NCI-H524 (cell line): Measurements from ENCODE around the gene RNF5.
"Not testable (repeated sequence)": the region's sequence is repeated elsewhere in the genome, so short reads cannot be mapped to it uniquely, and the experiment has no call there.

Experiments
- DNase-seq, 2 experiments: peaks; one replicate each; lab custom pipeline; 2025; lab: John Stamatoyannopoulos, UW

The RNF5 gene

DNA sequence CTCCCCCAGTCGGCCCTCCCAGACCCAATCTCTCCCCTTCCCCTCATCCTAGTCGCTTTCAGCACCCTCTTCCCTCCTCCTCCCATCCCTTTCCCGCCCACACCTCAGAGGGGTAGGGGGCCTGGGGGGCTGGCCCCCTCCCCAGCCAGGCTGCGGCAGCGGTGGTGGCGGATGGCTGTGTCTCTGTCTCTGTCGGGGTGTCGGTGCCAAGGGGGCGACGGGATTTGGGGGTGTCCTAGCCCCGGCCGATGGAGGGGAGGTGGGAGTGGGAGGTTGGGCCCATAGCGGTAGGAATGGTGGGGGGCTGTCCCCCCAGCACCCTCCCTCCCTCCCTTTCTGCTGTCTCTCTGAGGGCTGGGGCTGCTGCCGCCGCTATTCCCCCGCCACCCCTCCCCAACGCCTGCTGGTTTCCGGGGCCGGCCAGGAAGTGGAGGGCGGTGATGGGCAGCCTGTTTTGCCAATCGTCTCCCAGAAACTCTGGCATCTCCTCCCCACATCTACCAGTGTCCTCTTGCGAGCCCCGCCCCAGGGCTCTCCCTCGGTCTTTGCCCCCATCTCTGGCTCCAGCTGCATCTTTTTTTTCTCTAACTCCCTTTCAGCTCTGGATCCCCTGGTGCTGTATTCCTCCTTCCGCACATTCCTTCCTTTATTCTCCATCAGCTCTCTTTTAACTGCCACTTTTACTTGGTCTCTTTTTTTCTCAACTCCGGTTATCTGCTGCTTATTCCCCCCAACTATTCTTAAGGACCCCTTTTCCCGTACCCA lies 2.3 kb upstream of the RNF5 start, which contains the start of gene AGPAT1:
Gene AGPAT1, minus strand, starts transcription at position 374 of the 765 bp plus-strand sequence. CDS start 4,588 bp downstream, outside the sequence.
- DNase-seq = peak; percentile 88 to 95

DNA sequence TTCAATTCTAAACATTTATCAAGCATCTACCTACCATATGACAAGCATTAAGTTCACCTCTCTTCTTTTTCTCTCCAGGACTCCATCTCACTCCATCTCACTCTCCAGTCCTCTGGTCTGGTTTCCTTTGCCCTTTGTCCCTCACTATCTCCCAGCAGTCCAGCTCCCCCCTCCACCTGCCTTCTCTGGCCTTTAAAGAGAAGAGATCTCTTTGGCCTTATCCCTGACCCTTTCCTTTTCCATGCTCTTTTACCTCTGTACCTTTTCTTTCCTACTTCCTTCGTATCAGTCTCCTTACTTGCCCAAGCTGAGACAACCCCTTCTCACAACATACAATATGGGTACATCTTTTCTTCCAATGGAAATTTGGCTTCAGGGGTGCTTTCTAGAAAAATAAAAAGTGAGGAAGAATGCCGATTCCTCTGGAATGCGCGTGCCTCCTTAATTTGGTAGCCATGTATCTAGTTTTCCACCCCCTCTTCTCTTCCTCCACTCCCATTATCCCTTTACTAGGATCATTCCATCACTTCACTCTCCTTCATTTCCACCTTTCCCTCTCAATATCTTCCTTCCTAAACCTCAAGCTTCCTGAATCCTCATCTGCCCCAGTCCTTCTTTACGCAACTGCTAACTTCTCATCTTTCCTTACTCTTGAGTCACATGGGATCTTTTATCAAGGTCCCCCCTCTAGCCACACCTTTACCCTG lies 1.6 kb upstream of the RNF5 start:
- no peak for DNase-seq

DNA sequence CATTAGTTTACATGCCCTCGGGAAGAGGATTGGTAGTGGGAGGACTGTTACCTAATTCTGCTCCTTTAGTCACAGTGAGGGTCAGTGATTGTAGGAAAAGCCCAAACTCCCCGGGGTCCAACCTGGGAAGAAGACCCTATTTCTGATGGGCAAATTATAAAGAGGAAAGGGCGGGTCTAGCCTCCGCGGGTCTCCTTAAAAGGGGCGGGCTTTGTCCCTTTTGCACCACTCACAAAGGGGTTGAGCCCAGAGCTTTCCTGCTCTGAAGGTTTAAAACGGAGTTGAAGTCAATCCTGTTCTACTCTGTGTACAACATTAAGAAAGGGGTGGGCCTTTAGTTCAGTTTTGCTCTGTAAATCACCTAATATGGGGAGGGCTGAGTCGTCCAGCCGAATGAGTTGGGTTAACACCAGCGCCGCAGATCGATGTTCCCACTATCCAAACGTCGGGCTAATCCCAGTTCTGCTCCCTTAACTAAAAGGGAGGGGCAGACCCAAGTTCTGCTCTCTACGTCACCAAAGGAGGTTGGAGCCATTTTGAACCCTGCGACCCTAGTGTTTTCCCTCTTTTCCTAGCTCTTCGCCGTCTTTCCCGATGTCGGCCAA lies 920 bp upstream of the RNF5 start:
- DNase-seq = peak; percentile 72 to 87

DNA sequence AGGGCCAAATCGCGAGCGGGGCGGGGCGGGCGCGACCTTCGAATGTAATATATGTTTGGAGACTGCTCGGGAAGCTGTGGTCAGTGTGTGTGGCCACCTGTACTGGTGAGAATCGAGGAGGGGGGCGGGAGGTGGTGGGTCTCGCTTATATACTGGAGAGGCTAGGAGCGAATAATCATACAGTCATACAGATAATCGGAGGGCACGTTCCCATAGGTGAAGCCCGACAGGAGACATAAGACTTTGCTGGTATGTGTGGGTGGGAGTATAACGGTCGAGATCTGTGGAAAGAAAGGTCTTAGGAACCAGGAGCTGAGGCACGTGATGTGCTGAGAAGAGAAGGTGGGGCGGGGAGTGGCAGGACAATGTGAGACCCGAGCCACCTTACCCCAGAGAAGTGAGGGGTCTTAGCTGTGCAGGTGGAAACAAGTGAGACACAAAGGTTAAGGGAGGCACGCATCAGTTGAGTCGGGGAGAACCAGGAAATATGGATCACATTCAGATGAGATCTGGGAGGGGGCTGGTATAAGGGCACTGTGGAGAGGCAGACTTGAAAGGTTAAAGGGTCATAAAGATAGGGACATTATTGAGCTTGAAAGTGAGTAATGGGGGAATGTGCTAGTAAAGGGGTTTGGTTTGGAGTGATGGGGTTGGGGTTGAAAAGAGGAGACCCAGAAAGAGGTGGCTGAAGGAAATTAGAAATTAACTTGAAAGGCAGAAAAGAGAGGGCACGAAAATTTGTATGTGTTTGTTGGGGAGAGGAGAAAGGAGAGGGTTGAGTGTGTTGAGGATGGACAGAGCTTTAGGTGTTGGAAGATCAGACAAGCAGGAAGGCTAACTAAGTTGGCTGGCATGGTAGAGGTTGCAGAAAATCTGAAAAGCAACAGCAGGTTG lies 589 bp downstream of the RNF5 start:
- DNase-seq = peak in 1 of 2 experiments; percentile 44

DNA sequence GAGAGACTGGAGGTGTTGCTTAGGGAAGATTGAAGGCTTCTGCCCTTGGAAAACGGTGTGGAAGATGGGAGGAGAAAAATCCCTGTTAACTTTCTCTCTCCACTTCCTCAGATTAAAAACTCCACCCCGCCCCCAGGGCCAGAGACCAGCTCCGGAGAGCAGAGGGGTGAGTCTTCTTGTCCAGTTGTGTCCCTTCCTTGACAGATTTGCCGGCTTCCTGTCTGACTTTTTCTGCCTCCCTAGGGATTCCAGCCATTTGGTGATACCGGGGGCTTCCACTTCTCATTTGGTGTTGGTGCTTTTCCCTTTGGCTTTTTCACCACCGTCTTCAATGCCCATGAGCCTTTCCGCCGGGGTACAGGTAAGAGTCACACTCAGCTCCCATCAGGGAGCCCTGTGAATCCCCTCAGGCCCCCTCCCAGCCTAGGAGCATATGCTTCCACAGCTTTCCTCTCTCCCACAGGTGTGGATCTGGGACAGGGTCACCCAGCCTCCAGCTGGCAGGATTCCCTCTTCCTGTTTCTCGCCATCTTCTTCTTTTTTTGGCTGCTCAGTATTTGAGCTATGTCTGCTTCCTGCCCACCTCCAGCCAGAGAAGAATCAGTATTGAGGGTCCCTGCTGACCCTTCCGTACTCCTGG lies 1.7 kb downstream of the RNF5 start:
- no peak for DNase-seq

DNA sequence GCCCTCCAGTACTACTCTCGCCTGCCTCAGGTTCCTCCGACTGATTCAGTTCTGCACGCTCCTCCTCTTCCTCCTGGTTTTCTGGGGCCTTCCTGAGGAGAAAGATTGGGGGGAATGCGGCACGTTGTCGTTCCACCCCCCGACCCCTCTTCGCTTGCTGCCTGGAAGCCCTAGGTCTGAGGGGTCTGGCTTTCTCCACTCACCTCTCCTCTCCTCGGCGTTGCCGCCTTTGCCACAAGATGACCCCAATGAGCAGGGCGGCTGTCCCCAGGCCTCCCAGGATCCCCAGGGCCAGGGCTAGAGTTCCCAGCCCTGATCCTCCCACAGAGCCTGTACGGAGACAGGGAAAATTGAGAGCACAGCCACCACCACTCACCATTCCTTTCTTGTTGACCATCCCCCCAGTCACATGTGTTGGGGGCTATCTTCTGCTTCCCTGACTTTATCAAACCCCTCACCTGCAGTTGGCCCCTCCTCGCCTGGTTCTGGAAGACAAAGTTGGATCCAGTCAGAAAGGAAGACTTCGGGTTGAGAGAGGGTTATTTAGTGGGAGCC lies 3.0 kb downstream of the RNF5 start:
- no peak for DNase-seq

DNA sequence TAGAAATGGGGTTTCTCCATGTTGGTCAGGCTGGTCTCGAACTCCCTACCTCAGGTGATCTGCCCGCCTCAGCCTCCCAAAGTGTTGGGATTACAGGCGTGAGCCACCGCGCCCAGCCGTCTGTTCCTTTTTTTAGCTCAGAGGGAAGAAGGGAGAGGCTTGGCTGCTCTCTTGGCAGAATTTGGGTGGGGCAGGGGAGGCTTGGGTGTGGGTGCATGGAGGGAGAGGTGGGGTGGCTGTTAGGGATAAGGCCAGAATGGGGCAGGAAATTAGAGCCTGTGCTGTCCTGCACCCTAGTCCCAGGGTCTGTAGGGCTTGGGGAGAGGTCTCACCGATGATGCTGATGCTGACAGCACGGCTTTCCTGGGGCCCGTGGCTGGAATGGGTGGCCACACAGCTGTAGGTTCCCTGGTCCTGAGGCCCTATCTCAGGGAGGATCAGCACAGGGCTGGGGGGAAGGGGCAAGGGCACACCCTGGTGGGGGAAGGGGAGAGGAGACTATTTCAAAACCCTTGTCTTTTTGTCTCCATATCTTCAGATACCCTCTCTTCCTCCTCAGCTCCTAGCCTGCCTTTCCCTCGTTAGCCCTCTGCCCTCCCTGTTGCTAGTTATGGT lies 3.8 kb downstream of the RNF5 start:
- DNase-seq = no peak

DNA sequence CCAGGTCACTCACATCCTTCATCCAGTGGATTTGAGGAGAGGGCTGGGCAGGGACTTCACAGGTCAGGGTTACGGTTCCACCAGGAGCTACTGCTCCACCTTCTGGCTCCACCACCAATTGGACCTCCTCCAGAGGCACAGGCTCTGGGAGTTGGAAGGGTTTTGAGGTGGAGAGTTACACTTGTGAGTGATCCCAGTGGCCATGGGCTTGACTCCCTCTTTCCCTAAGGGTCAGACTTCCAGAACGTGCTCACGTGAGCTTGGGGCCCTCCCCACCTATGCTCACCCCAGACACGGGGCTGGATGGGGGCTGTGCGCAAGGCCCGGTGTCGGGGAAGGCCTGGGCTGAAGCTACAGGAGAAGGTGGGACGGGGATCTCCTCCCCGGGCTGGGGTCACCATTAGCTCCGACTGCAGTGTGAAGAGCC lies 4.4 kb downstream of the RNF5 start:
- no peak for DNase-seq

DNA sequence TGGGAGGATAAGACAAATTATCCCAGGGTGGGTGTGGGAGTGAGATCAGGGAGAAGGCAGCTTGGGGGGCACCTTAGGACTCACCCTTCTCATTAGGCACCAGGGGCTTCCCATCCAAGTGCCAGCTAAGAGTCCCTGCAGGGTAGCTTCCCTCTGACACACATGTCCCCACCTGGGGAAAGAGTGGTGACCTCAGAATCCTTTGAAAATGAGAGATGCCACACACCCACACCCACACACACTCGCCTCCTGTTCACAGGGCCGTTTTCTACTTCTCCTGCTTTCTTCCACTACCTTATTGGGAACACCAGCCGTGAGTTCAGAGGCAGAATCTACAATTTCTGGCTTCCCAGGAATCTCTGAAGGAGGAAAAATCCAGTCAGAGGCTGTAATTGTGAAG lies 4.8 kb downstream of the RNF5 start:
- DNase-seq = no peak

DNA sequence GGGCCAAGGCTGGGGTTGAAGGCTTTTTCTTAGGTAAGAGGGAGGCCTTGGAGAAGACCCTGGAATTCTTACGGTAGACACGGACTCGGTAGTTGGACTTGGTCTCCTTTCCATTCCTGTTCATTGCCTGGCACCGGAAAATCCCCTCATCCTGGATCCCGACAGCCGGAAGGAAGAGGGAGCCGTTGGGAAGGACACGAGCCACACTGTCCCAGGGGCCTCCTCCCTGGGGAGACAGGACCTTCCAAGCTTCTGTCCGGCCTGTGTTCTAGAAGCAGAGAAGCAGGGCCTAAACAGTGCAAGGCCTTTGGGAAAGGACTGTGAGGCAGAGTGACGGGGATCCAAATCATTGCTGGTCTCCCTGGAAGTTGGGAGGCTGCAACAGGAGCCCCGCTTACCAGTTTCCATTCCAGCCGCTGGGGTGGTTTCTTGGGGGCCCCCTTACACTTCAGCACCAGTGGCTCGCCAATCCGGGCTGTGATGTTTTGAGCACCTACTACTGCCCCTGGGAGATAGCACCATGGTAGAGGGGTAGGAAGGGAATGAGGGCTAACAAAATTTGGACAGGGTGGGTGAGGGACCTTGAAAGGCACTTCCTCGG lies 5.4 kb downstream of the RNF5 start:
- no peak for DNase-seq

DNA sequence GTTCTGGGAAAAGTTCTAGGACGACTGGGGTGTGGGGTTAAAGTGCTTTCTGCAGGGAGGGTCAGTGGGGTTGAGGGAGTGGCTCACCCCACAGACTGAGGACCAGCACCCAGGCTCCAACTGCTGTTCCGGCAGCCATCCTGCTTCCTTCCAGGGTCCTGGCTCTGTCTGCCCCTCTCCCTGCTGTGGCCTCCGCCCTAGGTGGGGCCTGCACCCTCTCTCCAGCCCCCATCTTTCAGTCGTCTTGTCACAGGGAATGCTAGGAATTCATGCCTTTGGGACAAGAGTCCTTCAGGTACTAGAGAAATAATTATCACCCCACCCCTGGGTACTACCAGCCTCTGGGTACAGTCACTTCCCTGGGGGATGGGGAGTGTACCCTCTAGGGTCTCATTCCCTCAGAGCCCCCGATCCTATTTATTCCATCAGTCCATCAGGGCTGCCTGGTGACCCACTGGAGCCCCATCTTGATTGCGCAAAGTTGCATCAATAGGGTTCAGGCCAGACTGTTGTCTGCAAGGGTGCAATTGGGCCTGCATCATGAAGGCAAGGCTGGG lies 6.0 kb downstream of the RNF5 start, which contains the start of gene AGER:
Gene AGER, minus strand, starts transcription at position 170 of the 557 bp plus-strand sequence. Its CDS starts 31 bp downstream, at position 139.
- DNase-seq = no peak

DNA sequence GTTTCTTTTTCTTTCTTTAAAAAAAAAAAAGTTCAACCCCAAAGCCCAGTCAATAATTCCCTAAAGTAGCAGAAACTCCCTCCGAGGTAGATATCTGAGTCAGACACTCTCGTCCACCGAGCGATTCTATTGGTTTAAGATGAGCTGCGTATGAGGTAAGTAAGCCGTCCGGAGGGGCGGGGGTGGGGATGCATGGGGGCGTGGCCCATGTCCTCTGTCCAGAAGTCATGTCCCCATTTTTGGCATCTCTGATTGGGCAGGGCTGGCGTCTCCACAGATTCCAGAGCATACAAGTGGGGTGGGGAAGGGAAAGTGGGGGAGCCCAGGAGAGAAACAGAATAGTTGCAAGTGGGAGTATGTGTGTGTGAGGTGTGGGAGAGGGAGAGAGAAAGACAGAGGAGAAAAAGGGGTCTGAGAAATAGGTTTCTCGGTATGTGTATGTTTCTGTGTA lies 7.5 kb downstream of the RNF5 start:
- DNase-seq = not testable (repeated sequence)

DNA sequence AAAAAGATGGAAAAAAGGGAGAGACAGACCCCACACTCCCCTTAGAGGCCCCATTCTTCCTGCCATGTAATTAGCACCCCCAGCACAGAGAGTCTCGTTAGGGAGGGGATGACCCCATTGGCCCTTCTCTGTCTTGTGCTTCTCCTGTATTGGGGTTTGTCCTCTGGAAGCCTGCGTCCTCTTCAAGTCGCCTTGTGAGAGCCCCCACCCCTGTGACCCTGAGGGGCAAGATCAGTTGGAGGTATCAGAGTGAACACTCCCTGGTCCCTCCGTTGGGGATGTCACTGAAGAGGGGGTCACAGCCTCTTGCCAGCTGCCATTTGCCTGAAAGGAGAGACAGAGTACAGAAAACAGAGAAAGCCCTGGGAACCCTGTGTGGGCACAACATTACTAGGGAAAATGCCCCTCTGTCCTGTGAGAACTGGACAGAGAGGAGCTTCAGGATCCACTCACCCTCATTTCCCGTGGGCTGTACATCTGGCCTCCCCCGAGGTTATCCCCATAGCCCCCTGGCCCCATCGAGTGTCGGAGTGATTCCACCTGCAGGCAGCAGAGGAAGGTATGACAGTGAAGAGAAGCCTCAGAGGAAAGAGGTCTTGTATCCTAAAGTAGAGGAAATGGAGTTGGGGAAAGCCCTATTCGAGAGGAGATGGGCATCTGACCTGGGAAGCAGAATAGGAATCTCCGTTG lies 8.1 kb downstream of the RNF5 start:
- DNase-seq = not testable (repeated sequence)

DNA sequence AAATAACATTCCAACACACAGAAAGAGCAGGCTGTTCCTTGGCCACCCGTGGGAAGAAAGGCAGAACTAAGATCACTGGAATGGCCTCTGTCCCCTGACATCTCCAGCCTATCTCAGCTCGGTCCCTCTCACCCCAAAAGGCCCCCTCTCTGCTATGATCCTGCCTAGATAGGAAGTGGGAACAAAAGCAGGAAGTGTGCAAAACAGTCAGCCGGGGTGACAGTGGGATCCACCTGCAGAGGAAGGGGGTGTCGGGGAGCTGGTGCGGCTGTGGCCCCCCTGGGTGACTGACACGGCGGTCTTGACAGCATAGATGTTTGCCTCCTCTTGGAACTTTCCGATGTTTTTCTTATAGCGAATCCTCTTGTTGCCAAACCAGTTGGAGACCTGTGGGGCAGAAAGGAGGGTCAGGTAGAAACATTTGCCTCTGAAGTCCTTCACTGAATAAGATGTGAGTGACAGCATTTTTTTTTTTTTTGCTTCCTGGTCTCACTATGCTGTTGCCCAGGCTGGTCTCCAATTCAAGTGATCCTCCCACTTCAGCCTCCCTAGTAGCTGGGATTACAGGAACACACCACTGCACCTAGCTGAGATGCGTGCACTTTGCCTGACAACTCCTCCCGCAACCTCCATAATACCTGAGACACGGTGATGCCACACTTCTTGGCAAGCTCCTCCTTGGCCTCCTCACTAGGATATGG lies 9.0 kb downstream of the RNF5 start:
- DNase-seq = no peak

DNA sequence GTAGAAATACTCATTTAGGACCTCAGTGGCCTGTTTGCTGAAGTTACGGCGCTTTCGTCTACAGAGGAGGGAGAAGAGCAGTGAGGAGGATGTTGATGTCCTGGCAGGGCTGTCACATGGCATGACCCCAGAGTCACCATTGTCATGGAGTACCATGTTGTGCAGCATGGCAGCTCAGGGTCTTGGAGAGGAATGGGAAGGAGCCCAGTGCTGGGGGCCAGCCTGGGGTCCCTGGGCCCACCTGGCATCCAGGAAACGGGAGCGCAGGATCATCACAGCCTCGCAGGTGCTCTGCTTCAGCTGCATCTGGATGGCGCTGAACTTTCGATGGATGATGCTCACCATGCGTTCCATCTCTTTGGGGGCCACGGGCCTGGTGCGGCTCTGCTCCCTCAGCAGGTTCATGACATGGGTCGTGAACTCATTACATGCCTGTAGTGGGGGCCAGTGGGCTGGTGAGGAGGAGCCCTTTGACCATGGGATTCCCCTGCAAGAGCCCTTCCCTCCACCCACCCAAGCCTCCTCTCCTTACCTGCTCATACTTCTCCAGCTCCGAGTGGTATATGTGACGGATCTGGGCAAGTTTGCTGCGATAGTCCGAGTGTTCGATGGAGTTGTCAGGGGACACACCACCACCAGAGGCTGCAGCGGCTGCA lies 9.6 kb downstream of the RNF5 start:
- not testable (repeated sequence) for DNase-seq

DNA sequence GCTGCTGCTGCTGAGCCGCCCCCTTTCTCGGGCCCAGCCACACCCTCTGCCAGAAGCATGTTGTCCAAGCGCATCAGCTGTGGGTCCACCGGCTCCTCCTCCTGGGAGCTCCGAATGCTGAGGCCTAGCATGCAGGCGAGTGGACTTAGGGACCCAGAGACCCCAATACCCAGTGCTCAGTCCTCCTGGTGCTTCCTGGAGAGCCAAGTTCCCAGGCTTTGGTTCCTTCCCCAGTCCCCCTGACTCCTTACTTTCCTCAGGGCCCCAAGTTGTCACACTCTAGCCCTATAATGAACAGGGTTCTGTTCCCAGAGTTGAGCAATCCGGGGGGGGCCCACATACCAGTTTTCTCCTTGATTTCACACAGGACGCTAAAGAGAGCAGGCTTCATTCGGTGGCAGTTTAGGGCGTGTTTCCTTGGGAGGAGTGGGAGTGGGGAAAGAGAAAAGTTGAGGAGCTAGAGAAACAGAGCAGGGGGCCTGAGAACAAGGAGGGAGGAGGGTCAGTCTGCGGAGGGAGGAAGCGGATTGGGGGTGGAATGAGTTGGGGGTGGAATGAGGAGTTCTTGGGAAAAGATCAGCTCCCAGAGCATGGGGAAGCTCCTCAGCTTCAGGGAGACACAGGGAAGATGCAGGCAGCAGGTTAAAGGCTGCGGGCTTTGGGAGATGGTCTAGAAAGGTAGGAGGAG lies 10.3 kb downstream of the RNF5 start:
- DNase-seq = no peak

DNA sequence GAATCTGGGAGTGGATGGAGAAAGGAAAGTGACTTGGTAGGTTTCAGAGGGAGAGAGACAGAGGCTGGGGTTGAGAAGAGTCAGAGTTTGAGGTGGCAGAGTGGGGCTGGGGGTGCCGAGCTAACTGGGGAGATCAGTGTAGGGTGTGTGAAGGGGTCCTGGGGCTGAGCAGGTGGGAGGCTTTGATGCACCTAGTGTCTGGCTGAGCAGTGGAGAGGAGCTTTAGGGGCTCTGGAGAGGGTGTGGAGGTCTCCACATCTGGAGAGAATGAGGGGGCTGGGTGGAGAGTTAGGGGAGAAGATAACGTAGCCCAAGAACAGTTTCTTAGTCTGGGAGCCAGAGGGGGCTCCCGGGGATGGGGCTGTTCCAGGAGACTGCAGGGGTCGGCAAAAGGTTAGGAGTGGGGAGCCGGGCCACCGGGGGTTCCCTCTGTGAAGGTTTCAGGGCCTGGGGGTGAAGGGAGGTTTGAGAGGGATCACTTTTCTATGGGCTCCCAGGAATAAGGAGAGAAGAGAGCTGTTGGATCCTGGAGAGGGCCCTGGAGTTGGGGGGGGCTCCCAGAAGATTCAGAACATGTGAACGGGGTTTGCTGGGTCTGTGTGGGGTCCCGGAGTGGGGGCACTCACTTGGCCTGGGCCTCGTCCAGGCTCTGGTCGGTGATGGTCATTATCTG lies 11.0 kb downstream of the RNF5 start:
- DNase-seq = no peak
